ENCODE measurements around the gene PDE4D.
"Not testable (repeated sequence)": the region's sequence is repeated elsewhere in the genome, so short reads cannot be mapped to it uniquely, and the experiment has no call there.

Gene PDE4D

GRCh38 chr5:59003124-59003523 lies 890.4 kb downstream of the PDE4D start:
- DNase-seq (ENCODE audit: low spot score), result no peak

- DNase-seq (ENCODE audit: low spot score), result no peak
Observed at GRCh38 chr5:59002162-59002825, 891.2 kb downstream of the PDE4D start.

GRCh38 chr5:59001716-59002115 lies 891.8 kb downstream of the PDE4D start:
- DNase-seq (ENCODE audit: low spot score), result no peak

- no peak for DNase-seq (ENCODE audit: low spot score)
Observed at GRCh38 chr5:59001154-59001553, 892.4 kb downstream of the PDE4D start.

GRCh38 chr5:59000211-59000610 lies 893.3 kb downstream of the PDE4D start:
- DNase-seq (ENCODE audit: low spot score), result no peak

- DNase-seq (ENCODE audit: low spot score), result no peak
Observed at GRCh38 chr5:58999804-59000203, 893.7 kb downstream of the PDE4D start.

GRCh38 chr5:58998544-58998943 lies 895.0 kb downstream of the PDE4D start:
- DNase-seq (ENCODE audit: low spot score), result no peak

GRCh38 chr5:58995779-58996178 lies 897.7 kb downstream of the PDE4D start:
- not testable (repeated sequence) for DNase-seq (ENCODE audit: low spot score)

- no peak for DNase-seq (ENCODE audit: low spot score)
Observed at GRCh38 chr5:58993461-58993860, 900.1 kb downstream of the PDE4D start.

GRCh38 chr5:58988938-58989337 lies 904.6 kb downstream of the PDE4D start:
- no peak for DNase-seq (ENCODE audit: low spot score)

- no peak for DNase-seq (ENCODE audit: low spot score)
Observed at GRCh38 chr5:58987193-58987592, 906.3 kb downstream of the PDE4D start.

GRCh38 chr5:58986281-58986680 lies 907.2 kb downstream of the PDE4D start:
- DNase-seq (ENCODE audit: low spot score), result no peak

- DNase-seq (ENCODE audit: low spot score), result no peak
Observed at GRCh38 chr5:58985759-58986158, 907.8 kb downstream of the PDE4D start.

- DNase-seq (ENCODE audit: low spot score), result no peak
Observed at GRCh38 chr5:58985311-58985710, 908.2 kb downstream of the PDE4D start.

- DNase-seq (ENCODE audit: low spot score), result no peak
Observed at GRCh38 chr5:58983526-58984452, 909.7 kb downstream of the PDE4D start.

- no peak for DNase-seq (ENCODE audit: low spot score)
Observed at GRCh38 chr5:58980890-58981289, 912.6 kb downstream of the PDE4D start.

- no peak for DNase-seq (ENCODE audit: low spot score)
Observed at GRCh38 chr5:58979090-58979489, 914.4 kb downstream of the PDE4D start.

GRCh38 chr5:58974601-58975000 lies 918.9 kb downstream of the PDE4D start:
- no peak for DNase-seq (ENCODE audit: low spot score)

GRCh38 chr5:58974083-58974482 lies 919.4 kb downstream of the PDE4D start:
- DNase-seq (ENCODE audit: low spot score), result no peak

GRCh38 chr5:58972301-58972700 lies 921.2 kb downstream of the PDE4D start:
- DNase-seq (ENCODE audit: low spot score), result no peak

- DNase-seq (ENCODE audit: low spot score), result no peak
Observed at GRCh38 chr5:58970766-58971165, 922.8 kb downstream of the PDE4D start.

- DNase-seq (ENCODE audit: low spot score), result no peak
Observed at GRCh38 chr5:58969795-58970194, 923.7 kb downstream of the PDE4D start.

GRCh38 chr5:58969253-58969652 lies 924.3 kb downstream of the PDE4D start:
- DNase-seq (ENCODE audit: low spot score), result no peak

Data from hematopoietic multipotent progenitor cell treated with erythropoietin and hydrocortisone succinate and interleukin-3 and kit ligand, for 15 days (in vitro differentiated cells).